Testis (tissue), 2 donors: ENCODE measurements around the gene RXRA.

ENCODE experiments used
- CTCF ChIP-seq, 3 experiments: fragments of 450-650 bp in 2 of 3; fragments of 200-600 bp in 1 of 3; sonication (generic) in 1 of 3; IDR thresholded peaks; one replicate each; pipeline ENCODE4 v1.5.1; 2016 to 2019; ENCODE audit warnings: antibody characterized with exemption in 3 of 3, mild to moderate bottlenecking in 2 of 3, moderate library complexity in 1 of 3
- POLR2A ChIP-seq: fragments of 450-650 bp; IDR thresholded peaks from one replicate; pipeline ENCODE4 v1.6.1; 2017; ENCODE audit warnings: antibody characterized with exemption, mild to moderate bottlenecking, moderate library complexity

GRCh38 chr9:134370213-134370492, 43.9 kb downstream of the RXRA start:
- TF ChIP-seq CTCF (IDR thresholded peaks at IDR 0.05) (no peak), POLR2A (no peak)
